ENCODE measurements around the gene PLCL2. TPM values are rescaled to one million over a fixed set of nuclear protein-coding genes. Genes with fewer than 3 reads are reported as not detected.

Gene PLCL2
- total RNA-seq, 4 donors from 2014 or later = 4.1 to 9.1 (median 6.7) TPM

GRCh38 chr3:16898595-16899395 is 14.0 kb downstream of the PLCL2 start:
- Histone ChIP-seq H3K27me3 (no peaks in the 10 kb centered on the region), H3K4me1 (peaks cover 0 to 5% (median 0%) of the 10 kb centered on the region in 4 donors), H3K4me3 (no peak overlapping the region), H3K27ac (replicated peaks in 1 of 4) (no peak overlapping the region), H3K9me3 (no peaks in the 10 kb centered on the region), H3K36me3 (no peaks in the 10 kb centered on the region)
- intact Hi-C loops (cut with DNase I) = no loop called here
- no peak for DNase-seq (ENCODE audit: extremely low spot score)
- 97% methylated on average over 7 of the region's 7 CpGs for WGBS
- TF ChIP-seq POLR2A (IDR thresholded peaks at IDR 0.05; ENCODE audit: low read depth) (no peak), POLR2AphosphoS5 (IDR thresholded peaks at IDR 0.05) (no peak), EP300 (IDR thresholded peaks at IDR 0.05) (no peak)
- TF ChIP-seq, protein P1, sequence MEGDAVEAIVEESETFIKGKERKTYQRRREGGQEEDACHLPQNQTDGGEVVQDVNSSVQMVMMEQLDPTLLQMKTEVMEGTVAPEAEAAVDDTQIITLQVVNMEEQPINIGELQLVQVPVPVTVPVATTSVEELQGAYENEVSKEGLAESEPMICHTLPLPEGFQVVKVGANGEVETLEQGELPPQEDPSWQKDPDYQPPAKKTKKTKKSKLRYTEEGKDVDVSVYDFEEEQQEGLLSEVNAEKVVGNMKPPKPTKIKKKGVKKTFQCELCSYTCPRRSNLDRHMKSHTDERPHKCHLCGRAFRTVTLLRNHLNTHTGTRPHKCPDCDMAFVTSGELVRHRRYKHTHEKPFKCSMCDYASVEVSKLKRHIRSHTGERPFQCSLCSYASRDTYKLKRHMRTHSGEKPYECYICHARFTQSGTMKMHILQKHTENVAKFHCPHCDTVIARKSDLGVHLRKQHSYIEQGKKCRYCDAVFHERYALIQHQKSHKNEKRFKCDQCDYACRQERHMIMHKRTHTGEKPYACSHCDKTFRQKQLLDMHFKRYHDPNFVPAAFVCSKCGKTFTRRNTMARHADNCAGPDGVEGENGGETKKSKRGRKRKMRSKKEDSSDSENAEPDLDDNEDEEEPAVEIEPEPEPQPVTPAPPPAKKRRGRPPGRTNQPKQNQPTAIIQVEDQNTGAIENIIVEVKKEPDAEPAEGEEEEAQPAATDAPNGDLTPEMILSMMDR (IDR thresholded peaks at IDR 0.05) = no peak

- H3K27ac ChIP-seq (replicated peaks in 1 of 4) = no peak overlapping the region
- peaks cover 0 to 5% (median 0%) of the 10 kb centered on the region in 4 donors for H3K4me1 ChIP-seq
- TF ChIP-seq POLR2AphosphoS5 (IDR thresholded peaks at IDR 0.05) (no peak), EP300 (IDR thresholded peaks at IDR 0.05) (no peak), POLR2A (IDR thresholded peaks at IDR 0.05; ENCODE audit: low read depth) (no peak)
- TF ChIP-seq, protein P1 (IDR thresholded peaks at IDR 0.05) = no peak
- no peaks in the 10 kb centered on the region for H3K36me3 ChIP-seq
- intact Hi-C loops (cut with DNase I) = no loop called here
- no peak for DNase-seq (ENCODE audit: extremely low spot score)
- no peaks in the 10 kb centered on the region for H3K9me3 ChIP-seq
- WGBS = 82% methylated on average over 1 of the region's 1 CpG
- no peaks in the 10 kb centered on the region for H3K27me3 ChIP-seq
- no peak overlapping the region for H3K4me3 ChIP-seq
These were observed 15.2 kb downstream of the PLCL2 start for GRCh38 chr3:16899919-16900318.

DNA sequence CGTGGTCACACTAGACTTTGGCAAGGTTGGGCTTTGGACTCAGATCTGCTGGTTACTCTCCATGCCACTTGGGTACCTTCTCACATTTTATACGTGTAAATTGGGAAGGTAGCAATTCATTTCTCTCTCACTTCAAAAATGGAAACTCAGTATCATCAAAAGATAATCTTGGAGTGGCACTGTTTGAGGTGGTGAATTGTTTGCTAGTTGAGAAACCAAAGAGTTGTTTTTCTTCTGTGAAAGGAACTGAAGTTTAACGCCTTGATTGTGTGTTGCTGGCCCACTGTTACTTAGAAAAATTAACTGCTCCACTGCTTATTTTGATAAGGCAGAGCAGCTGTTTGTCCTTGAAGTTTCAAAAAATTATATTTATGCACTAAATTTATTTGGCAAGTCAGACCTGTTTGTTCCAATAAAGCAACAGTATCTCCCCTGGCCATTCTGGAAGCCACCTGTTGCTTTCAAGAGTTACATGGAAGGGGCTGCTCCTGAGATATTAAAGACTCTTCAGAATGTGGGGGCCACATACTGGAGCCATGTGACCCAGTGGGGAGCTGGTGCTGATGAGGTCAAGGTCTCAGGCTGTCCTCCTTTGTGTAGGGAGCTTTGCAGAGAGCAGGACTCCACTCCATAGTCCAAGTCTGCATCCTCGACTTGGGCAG is 16.2 kb downstream of the PLCL2 start:
- Histone ChIP-seq H3K9me3 (no peaks in the 10 kb centered on the region), H3K27me3 (no peaks in the 10 kb centered on the region), H3K4me3 (no peak overlapping the region), H3K36me3 (no peaks in the 10 kb centered on the region), H3K4me1 (peaks cover 0 to 10% (median 2%) of the 10 kb centered on the region in 4 donors), H3K27ac (replicated peaks in 1 of 4) (no peak overlapping the region)
- TF ChIP-seq POLR2A (IDR thresholded peaks at IDR 0.05; ENCODE audit: low read depth) = no peak
- TF ChIP-seq EP300 (IDR thresholded peaks at IDR 0.05) = no peak
- no peak for TF ChIP-seq POLR2AphosphoS5 (IDR thresholded peaks at IDR 0.05)
- TF ChIP-seq, protein P1 (IDR thresholded peaks at IDR 0.05) = no peak
- intact Hi-C loops (cut with DNase I) = no loop called here
- no peak for DNase-seq (ENCODE audit: extremely low spot score)
- WGBS = 73% methylated on average over 4 of the region's 4 CpGs

DNA sequence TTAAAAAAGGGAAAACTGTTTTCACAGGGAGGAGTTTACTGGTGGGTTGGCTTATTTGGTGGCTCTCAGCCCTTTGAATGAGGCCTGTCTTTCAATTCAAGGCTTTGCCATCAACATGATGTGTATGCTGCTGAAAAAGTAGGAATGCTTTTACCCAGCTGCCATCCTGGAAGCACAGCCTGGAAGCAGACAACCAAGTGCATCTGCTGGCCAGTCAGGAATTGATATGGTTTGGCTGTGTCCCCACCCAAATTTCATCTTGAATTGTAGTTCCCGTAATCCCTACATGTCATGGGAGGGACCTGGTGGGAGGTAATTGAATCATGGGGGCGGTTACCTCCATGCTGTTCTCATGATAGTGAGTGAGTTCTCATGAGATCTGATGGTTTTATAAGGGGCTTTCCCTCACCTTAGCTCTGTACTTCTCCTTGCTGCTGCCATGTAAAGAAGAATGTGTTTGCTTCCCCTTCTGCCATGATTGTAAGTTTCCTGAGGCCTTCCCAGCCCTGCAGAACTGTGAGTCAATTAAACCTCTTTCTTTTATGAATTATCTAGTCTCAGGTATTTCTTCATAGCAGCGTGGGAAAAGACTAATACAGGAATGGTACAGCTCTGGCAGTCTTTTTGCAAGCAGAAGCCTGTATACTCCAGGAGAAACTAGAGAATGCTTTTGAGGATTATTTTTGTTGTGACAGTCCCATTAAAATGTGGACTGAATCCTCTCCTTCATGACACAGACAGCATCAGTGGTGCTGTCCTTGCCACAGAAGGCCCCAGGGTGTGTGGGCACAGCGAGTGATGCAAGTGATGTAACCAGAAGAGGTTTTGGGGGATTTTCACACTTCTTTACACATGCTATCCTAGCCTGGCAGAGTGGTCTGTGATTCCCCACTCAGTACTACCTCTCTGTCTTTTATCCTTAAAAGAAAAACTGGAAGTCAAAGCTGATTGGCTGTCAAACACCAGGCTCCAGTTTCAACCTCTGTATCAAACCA is 20.0 kb downstream of the PLCL2 start:
- intact Hi-C loops (cut with DNase I) = no loop called here
- TF ChIP-seq EP300 (IDR thresholded peaks at IDR 0.05) (no peak), POLR2AphosphoS5 (IDR thresholded peaks at IDR 0.05) (no peak), POLR2A (IDR thresholded peaks at IDR 0.05; ENCODE audit: low read depth) (no peak)
- TF ChIP-seq, protein P1 (IDR thresholded peaks at IDR 0.05) = no peak

More for the DNA sequence above, 20.0 kb downstream of the PLCL2 start:
- no peaks in the 10 kb centered on the region for H3K36me3 ChIP-seq
- H3K27me3 ChIP-seq = no peaks in the 10 kb centered on the region
- no peak overlapping the region for H3K27ac ChIP-seq (replicated peaks in 1 of 4)
- H3K9me3 ChIP-seq = no peaks in the 10 kb centered on the region
- WGBS = 85% methylated on average over 4 of the region's 4 CpGs
- no peak for DNase-seq (ENCODE audit: extremely low spot score)
- H3K4me3 ChIP-seq = no peak overlapping the region
- H3K4me1 ChIP-seq = peaks cover 0 to 33% (median 8%) of the 10 kb centered on the region in 4 donors

Measured in esophagus muscularis mucosa (tissue), 4 donors.